ENCODE data around the gene MBOAT2. TPM values are rescaled to one million over a fixed set of nuclear protein-coding genes. Genes with fewer than 3 reads are reported as not detected.

Gene MBOAT2
- total RNA-seq, 1 donor from 2014 or later: 94.7 TPM

- Mint-ChIP-seq H3K27ac (ENCODE audit: unreplicated experiment) (peak overlapping the region; percentile 73), H3K9me3 (ENCODE audit: unreplicated experiment) (no peaks in the 10 kb centered on the region), H3K27me3 (ENCODE audit: unreplicated experiment) (no peaks in the 10 kb centered on the region), H3K4me1 (ENCODE audit: unreplicated experiment) (peaks cover 15% of the 10 kb centered on the region), H3K4me3 (ENCODE audit: unreplicated experiment) (no peak overlapping the region), H3K36me3 (ENCODE audit: unreplicated experiment) (peaks cover 66% of the 10 kb centered on the region)
- DNase-seq (ENCODE audit: extremely low spot score, unreplicated experiment): no peak
- peak; percentile 19 for TF ChIP-seq CTCF (IDR thresholded peaks at IDR 0.05)
Measured at GRCh38 chr2:8803658-8804379, 199.7 kb downstream of the MBOAT2 start.

- H3K4me1 Mint-ChIP-seq (ENCODE audit: unreplicated experiment): peaks cover 15% of the 10 kb centered on the region
Measured at GRCh38 chr2:8802741-8803140, 200.7 kb downstream of the MBOAT2 start.

More at GRCh38 chr2:8802741-8803140, 200.7 kb downstream of the MBOAT2 start:
- no peak for DNase-seq (ENCODE audit: extremely low spot score, unreplicated experiment)
- H3K36me3 Mint-ChIP-seq (ENCODE audit: unreplicated experiment): peaks cover 63% of the 10 kb centered on the region
- no peaks in the 10 kb centered on the region for H3K27me3 Mint-ChIP-seq (ENCODE audit: unreplicated experiment)
- H3K9me3 Mint-ChIP-seq (ENCODE audit: unreplicated experiment): no peaks in the 10 kb centered on the region
- H3K4me3 Mint-ChIP-seq (ENCODE audit: unreplicated experiment): no peak overlapping the region
- TF ChIP-seq CTCF (IDR thresholded peaks at IDR 0.05): no peak
- no peak overlapping the region for H3K27ac Mint-ChIP-seq (ENCODE audit: unreplicated experiment)

Other genes starting within 250 kb of the MBOAT2 start
- 99.2 and 101 TPM in 2 replicates for gene KIDINS220, start 166.1 kb downstream of the MBOAT2 start, total RNA-seq
- 91.0 and 94.7 TPM in 2 replicates for gene ASAP2, start 203.1 kb upstream of the MBOAT2 start, total RNA-seq